Prostate gland (tissue), 2 donors: ENCODE results near the gene RUNX3. TPM values are rescaled to one million over a fixed set of nuclear protein-coding genes. Genes with fewer than 3 reads are reported as not detected.

Experiments
- DNase-seq: peaks from one replicate; pipeline ENCODE4 v3.0.0-alpha.2; 2019; ENCODE audit warnings: low spot score
- H3K27ac ChIP-seq, 2 donors: fragments of 200-600 bp; sonication (generic); 2 replicates each; pipeline ENCODE4 v1.5.1; 2017 to 2019
- H3K27me3 ChIP-seq: fragments of 200-600 bp; sonication (generic); replicated peaks from 2 replicates; pipeline ENCODE4 v1.5.1; 2019; ENCODE audit not compliant: insufficient read depth
- H3K36me3 ChIP-seq, 2 donors: fragments of 200-600 bp; sonication (generic); 1 replicate in 1 of 2; 2 replicates in 1 of 2; pipeline versions ENCODE4 v1.5.1 to v1.8.1; 2017 to 2019
- H3K4me1 ChIP-seq: fragments of 200-600 bp; sonication (generic); replicated peaks from 2 replicates; pipeline ENCODE4 v1.5.1; 2019
- H3K4me3 ChIP-seq, 2 donors: fragments of 200-600 bp; sonication (generic); 2 replicates each; pipeline ENCODE4 v1.5.1; 2017 to 2019
- H3K9me3 ChIP-seq: fragments of 200-600 bp; sonication (generic); 2 replicates; pipeline ENCODE4 v1.5.1; 2017
- CTCF ChIP-seq, 4 experiments: fragments of 200-600 bp in 2 of 4; fragments of 450-650 bp in 2 of 4; sonication (generic) in 2 of 4; IDR thresholded peaks; 1 replicate in 3 of 4; 2 replicates in 1 of 4; pipeline ENCODE4 v1.5.1; 2016 to 2019; ENCODE audit warnings: antibody characterized with exemption in 4 of 4, mild to moderate bottlenecking in 2 of 4, moderate library complexity in 2 of 4
- POLR2A ChIP-seq: fragments of 450-650 bp; IDR thresholded peaks from one replicate; pipeline ENCODE4 v1.6.1; 2016; ENCODE audit warnings: antibody characterized with exemption, mild to moderate bottlenecking
- POLR2AphosphoS5 ChIP-seq: sonication (generic); formaldehyde crosslinking; IDR thresholded peaks from one replicate; pipeline ENCODE4 v1.6.1; 2017; ENCODE audit warnings: antibody characterized with exemption
- WGBS: methylation state at CpG from one replicate; pipeline ENCODE4 v1.1.5; 2018; 5-methylcytosine and 5-hydroxymethylcytosine counted together
- intact Hi-C: fragments of 100-400 bp; cut with DNase I; formaldehyde crosslinking; loops from one replicate; pipeline ENCODE4 v1.14.2; 2022
- total RNA-seq, 2 donors: library from RNA; depleted of rRNA; stranded (reverse); fragments of >200 nt; gene quantifications; one replicate each; pipeline ENCODE4 v1.1.0, GENCODE V29; 2016

The RUNX3 gene
- total RNA-seq, 2 donors from 2014 or later = 2.5 to 3.4 TPM

GRCh38 chr1:24966724-24967346 lies 36.8 kb upstream of the RUNX3 start:
- no peak for DNase-seq
- H3K4me3 ChIP-seq = no peak overlapping the region
- no peaks in the 10 kb centered on the region for H3K36me3 ChIP-seq
- H3K27ac ChIP-seq = no peak overlapping the region
- intact Hi-C loops = no loop called here
- H3K9me3 ChIP-seq = no peaks in the 10 kb centered on the region
- WGBS = 73% methylated on average over 8 of the region's 8 CpGs
- H3K27me3 ChIP-seq = no peaks in the 10 kb centered on the region
- no peak for TF ChIP-seq CTCF (IDR thresholded peaks at IDR 0.05)
- no peak for TF ChIP-seq POLR2AphosphoS5
- no peaks in the 10 kb centered on the region for H3K4me1 ChIP-seq

- WGBS = 76% methylated on average over 4 of the region's 4 CpGs
- no peak overlapping the region for H3K27ac ChIP-seq
- no peak for DNase-seq
- no peaks in the 10 kb centered on the region for H3K9me3 ChIP-seq
- TF ChIP-seq POLR2A (no peak), CTCF (IDR thresholded peaks at IDR 0.05) (no peak)
- H3K27me3 ChIP-seq = no peaks in the 10 kb centered on the region
- H3K36me3 ChIP-seq = no peaks in the 10 kb centered on the region
- H3K4me1 ChIP-seq = no peaks in the 10 kb centered on the region
- intact Hi-C loops = no loop called here
- no peak overlapping the region for H3K4me3 ChIP-seq
Observed at GRCh38 chr1:24966121-24966723, 36.1 kb upstream of the RUNX3 start.

- WGBS = 96% methylated on average over 10 of the region's 10 CpGs
- H3K27me3 ChIP-seq = no peaks in the 10 kb centered on the region
- TF ChIP-seq POLR2A (no peak), POLR2AphosphoS5 (no peak), CTCF (IDR thresholded peaks at IDR 0.05) (no peak)
- intact Hi-C loops = no loop called here
- no peak for DNase-seq
- no peaks in the 10 kb centered on the region for H3K36me3 ChIP-seq
- H3K9me3 ChIP-seq = no peaks in the 10 kb centered on the region
- H3K4me3 ChIP-seq = no peak overlapping the region
- no peaks in the 10 kb centered on the region for H3K4me1 ChIP-seq
- no peak overlapping the region for H3K27ac ChIP-seq
Observed at GRCh38 chr1:24965571-24965930, 35.5 kb upstream of the RUNX3 start.

GRCh38 chr1:24964811-24965570 lies 34.9 kb upstream of the RUNX3 start:
- WGBS = 91% methylated on average over 32 of the region's 32 CpGs
- H3K4me3 ChIP-seq = no peak overlapping the region
- no peak for DNase-seq
- H3K27me3 ChIP-seq = no peaks in the 10 kb centered on the region
- intact Hi-C loops = no loop called here
- H3K36me3 ChIP-seq = no peaks in the 10 kb centered on the region
- TF ChIP-seq CTCF (IDR thresholded peaks at IDR 0.05) (no peak), POLR2AphosphoS5 (no peak), POLR2A (no peak)
- H3K27ac ChIP-seq = no peak overlapping the region
- no peaks in the 10 kb centered on the region for H3K9me3 ChIP-seq
- H3K4me1 ChIP-seq = no peaks in the 10 kb centered on the region
